ENCODE measurements around the gene UBE2E1. TPM values are rescaled to one million over a fixed set of nuclear protein-coding genes. Genes with fewer than 3 reads are reported as not detected.

UBE2E1 gene
- polyA plus RNA-seq, 4 donors, result 52.4 to 102 (median 68.4) TPM

- Histone ChIP-seq H3K27me3 (ENCODE audit: control insufficient read depth in 3 of 3, insufficient read depth in 3 of 3, low read length in 3 of 3) (no peaks in the 10 kb centered on the region), H3K9me3 (ENCODE audit: control insufficient read depth in 2 of 2, insufficient read depth in 1 of 2, low read depth in 1 of 2, low read length in 1 of 2) (no peaks in the 10 kb centered on the region), H3K4me3 (ENCODE audit: low read depth in 1 of 3, low read length in 3 of 3) (peak overlapping the region in 1 of 3 donors; percentile 14), H3K36me3 (ENCODE audit: control insufficient read depth in 3 of 3, insufficient read depth in 2 of 3, low read depth in 1 of 3, low read length in 3 of 3) (no peaks in the 10 kb centered on the region), H3K27ac (ENCODE audit: low read depth in 1 of 3, low read length in 2 of 3) (peak overlapping the region in 1 of 3 donors; percentile 36), H3K4me1 (ENCODE audit: control insufficient read depth in 3 of 3, insufficient read depth in 2 of 3, low read depth in 1 of 3, low read length in 2 of 3) (no peaks in the 10 kb centered on the region)
- peak in 1 of 2 donors; percentile 10 for DNase-seq
- WGBS, 3 donors, result 42 to 72% (median 66%) methylated on average over 12 of the region's 12 CpGs
- FAIRE-seq, result no peak
These were observed 42.8 kb upstream of the UBE2E1 start for GRCh38 chr3:23762759-23763477.

GRCh38 chr3:23764407-23764806 is 41.3 kb upstream of the UBE2E1 start:
- no peak overlapping the region for H3K27ac ChIP-seq (ENCODE audit: low read depth in 1 of 3, low read length in 2 of 3)
- H3K4me1 ChIP-seq (ENCODE audit: control insufficient read depth in 3 of 3, insufficient read depth in 2 of 3, low read depth in 1 of 3, low read length in 2 of 3), result no peaks in the 10 kb centered on the region
- no peaks in the 10 kb centered on the region for H3K36me3 ChIP-seq (ENCODE audit: control insufficient read depth in 3 of 3, insufficient read depth in 2 of 3, low read depth in 1 of 3, low read length in 3 of 3)
- no peaks in the 10 kb centered on the region for H3K27me3 ChIP-seq (ENCODE audit: control insufficient read depth in 3 of 3, insufficient read depth in 3 of 3, low read length in 3 of 3)
- no peak for DNase-seq
- no peak for FAIRE-seq
- H3K4me3 ChIP-seq (ENCODE audit: low read depth in 1 of 3, low read length in 3 of 3), result no peak overlapping the region
- no peaks in the 10 kb centered on the region for H3K9me3 ChIP-seq (ENCODE audit: control insufficient read depth in 2 of 2, insufficient read depth in 1 of 2, low read depth in 1 of 2, low read length in 1 of 2)
- WGBS, 3 donors, result 36 to 80% (median 53%) methylated on average over 1 of the region's 1 CpG

- no peaks in the 10 kb centered on the region for H3K9me3 ChIP-seq (ENCODE audit: control insufficient read depth in 2 of 2, insufficient read depth in 1 of 2, low read depth in 1 of 2, low read length in 1 of 2)
- H3K27ac ChIP-seq (ENCODE audit: low read depth in 1 of 3, low read length in 2 of 3), result no peak overlapping the region
- H3K27me3 ChIP-seq (ENCODE audit: control insufficient read depth in 3 of 3, insufficient read depth in 3 of 3, low read length in 3 of 3), result no peaks in the 10 kb centered on the region
- H3K4me3 ChIP-seq (ENCODE audit: low read depth in 1 of 3, low read length in 3 of 3), result no peak overlapping the region
- FAIRE-seq (no peak), DNase-seq (no peak)
- H3K36me3 ChIP-seq (ENCODE audit: control insufficient read depth in 3 of 3, insufficient read depth in 2 of 3, low read depth in 1 of 3, low read length in 3 of 3), result no peaks in the 10 kb centered on the region
- 84 to 94% (median 89%) methylated on average over 2 of the region's 2 CpGs for WGBS, 3 donors
- H3K4me1 ChIP-seq (ENCODE audit: control insufficient read depth in 3 of 3, insufficient read depth in 2 of 3, low read depth in 1 of 3, low read length in 2 of 3), result no peaks in the 10 kb centered on the region
These were observed 38.2 kb upstream of the UBE2E1 start for GRCh38 chr3:23767546-23767945.

- H3K27ac ChIP-seq (ENCODE audit: low read depth in 1 of 3, low read length in 2 of 3), result no peak overlapping the region
- DNase-seq, result no peak
These were observed 30.4 kb upstream of the UBE2E1 start for GRCh38 chr3:23775254-23775909.

GRCh38 chr3:23776352-23776891 is 29.3 kb upstream of the UBE2E1 start:
- no peak for DNase-seq

More at GRCh38 chr3:23775254-23775909, 30.4 kb upstream of the UBE2E1 start:
- H3K27me3 ChIP-seq (ENCODE audit: control insufficient read depth in 3 of 3, insufficient read depth in 3 of 3, low read length in 3 of 3), result no peaks in the 10 kb centered on the region
- no peaks in the 10 kb centered on the region for H3K4me1 ChIP-seq (ENCODE audit: control insufficient read depth in 3 of 3, insufficient read depth in 2 of 3, low read depth in 1 of 3, low read length in 2 of 3)
- H3K4me3 ChIP-seq (ENCODE audit: low read depth in 1 of 3, low read length in 3 of 3), result no peak overlapping the region
- no peaks in the 10 kb centered on the region for H3K36me3 ChIP-seq (ENCODE audit: control insufficient read depth in 3 of 3, insufficient read depth in 2 of 3, low read depth in 1 of 3, low read length in 3 of 3)
- no peak for FAIRE-seq
- 91 to 95% (median 93%) methylated on average over 13 of the region's 13 CpGs for WGBS, 3 donors
- H3K9me3 ChIP-seq (ENCODE audit: control insufficient read depth in 2 of 2, insufficient read depth in 1 of 2, low read depth in 1 of 2, low read length in 1 of 2), result peaks cover 0 to 4% of the 10 kb centered on the region in 2 donors

GRCh38 chr3:23778446-23778845 is 27.3 kb upstream of the UBE2E1 start:
- H3K27me3 ChIP-seq (ENCODE audit: control insufficient read depth in 3 of 3, insufficient read depth in 3 of 3, low read length in 3 of 3), result peaks cover 0 to 10% (median 0%) of the 10 kb centered on the region in 3 donors

More at GRCh38 chr3:23776352-23776891, 29.3 kb upstream of the UBE2E1 start:
- H3K4me3 ChIP-seq (ENCODE audit: low read depth in 1 of 3, low read length in 3 of 3), result no peak overlapping the region
- WGBS, 3 donors, result 77 to 85% (median 82%) methylated on average over 6 of the region's 6 CpGs
- H3K27me3 ChIP-seq (ENCODE audit: control insufficient read depth in 3 of 3, insufficient read depth in 3 of 3, low read length in 3 of 3), result peaks cover 0 to 2% (median 0%) of the 10 kb centered on the region in 3 donors
- H3K27ac ChIP-seq (ENCODE audit: low read depth in 1 of 3, low read length in 2 of 3), result no peak overlapping the region
- no peaks in the 10 kb centered on the region for H3K4me1 ChIP-seq (ENCODE audit: control insufficient read depth in 3 of 3, insufficient read depth in 2 of 3, low read depth in 1 of 3, low read length in 2 of 3)
- H3K36me3 ChIP-seq (ENCODE audit: control insufficient read depth in 3 of 3, insufficient read depth in 2 of 3, low read depth in 1 of 3, low read length in 3 of 3), result no peaks in the 10 kb centered on the region
- no peak for FAIRE-seq
- peaks cover 0 to 4% of the 10 kb centered on the region in 2 donors for H3K9me3 ChIP-seq (ENCODE audit: control insufficient read depth in 2 of 2, insufficient read depth in 1 of 2, low read depth in 1 of 2, low read length in 1 of 2)

GRCh38 chr3:23779841-23780240 is 25.9 kb upstream of the UBE2E1 start:
- Histone ChIP-seq H3K9me3 (ENCODE audit: control insufficient read depth in 2 of 2, insufficient read depth in 1 of 2, low read depth in 1 of 2, low read length in 1 of 2) (peaks cover 0 to 4% of the 10 kb centered on the region in 2 donors), H3K4me1 (ENCODE audit: control insufficient read depth in 3 of 3, insufficient read depth in 2 of 3, low read depth in 1 of 3, low read length in 2 of 3) (no peaks in the 10 kb centered on the region), H3K27me3 (ENCODE audit: control insufficient read depth in 3 of 3, insufficient read depth in 3 of 3, low read length in 3 of 3) (peaks cover 0 to 14% (median 0%) of the 10 kb centered on the region in 3 donors), H3K27ac (ENCODE audit: low read depth in 1 of 3, low read length in 2 of 3) (no peak overlapping the region), H3K4me3 (ENCODE audit: low read depth in 1 of 3, low read length in 3 of 3) (no peak overlapping the region), H3K36me3 (ENCODE audit: control insufficient read depth in 3 of 3, insufficient read depth in 2 of 3, low read depth in 1 of 3, low read length in 3 of 3) (no peaks in the 10 kb centered on the region)
- FAIRE-seq (no peak), DNase-seq (no peak)
- 80 to 85% (median 82%) methylated on average over 3 of the region's 3 CpGs for WGBS, 3 donors

More at GRCh38 chr3:23778446-23778845, 27.3 kb upstream of the UBE2E1 start:
- H3K27ac ChIP-seq (ENCODE audit: low read depth in 1 of 3, low read length in 2 of 3), result no peak overlapping the region
- H3K4me3 ChIP-seq (ENCODE audit: low read depth in 1 of 3, low read length in 3 of 3), result no peak overlapping the region
- FAIRE-seq (no peak), DNase-seq (no peak)
- WGBS, 3 donors, result 81 to 94% (median 92%) methylated on average over 2 of the region's 2 CpGs
- no peaks in the 10 kb centered on the region for H3K36me3 ChIP-seq (ENCODE audit: control insufficient read depth in 3 of 3, insufficient read depth in 2 of 3, low read depth in 1 of 3, low read length in 3 of 3)
- H3K9me3 ChIP-seq (ENCODE audit: control insufficient read depth in 2 of 2, insufficient read depth in 1 of 2, low read depth in 1 of 2, low read length in 1 of 2), result peaks cover 0 to 4% of the 10 kb centered on the region in 2 donors
- H3K4me1 ChIP-seq (ENCODE audit: control insufficient read depth in 3 of 3, insufficient read depth in 2 of 3, low read depth in 1 of 3, low read length in 2 of 3), result no peaks in the 10 kb centered on the region

GRCh38 chr3:23781051-23781450 is 24.7 kb upstream of the UBE2E1 start:
- no peak for FAIRE-seq
- WGBS, 3 donors, result 39 to 93% (median 84%) methylated on average over 1 of the region's 1 CpG
- Histone ChIP-seq H3K4me3 (ENCODE audit: low read depth in 1 of 3, low read length in 3 of 3) (no peak overlapping the region), H3K27ac (ENCODE audit: low read depth in 1 of 3, low read length in 2 of 3) (no peak overlapping the region), H3K27me3 (ENCODE audit: control insufficient read depth in 3 of 3, insufficient read depth in 3 of 3, low read length in 3 of 3) (peaks cover 0 to 16% (median 0%) of the 10 kb centered on the region in 3 donors), H3K4me1 (ENCODE audit: control insufficient read depth in 3 of 3, insufficient read depth in 2 of 3, low read depth in 1 of 3, low read length in 2 of 3) (no peaks in the 10 kb centered on the region), H3K9me3 (ENCODE audit: control insufficient read depth in 2 of 2, insufficient read depth in 1 of 2, low read depth in 1 of 2, low read length in 1 of 2) (no peaks in the 10 kb centered on the region), H3K36me3 (ENCODE audit: control insufficient read depth in 3 of 3, insufficient read depth in 2 of 3, low read depth in 1 of 3, low read length in 3 of 3) (no peaks in the 10 kb centered on the region)
- DNase-seq, result no peak

Measured in small intestine (tissue), 7 donors.